ENCODE data around the gene SNRPB. TPM values are rescaled to one million over a fixed set of nuclear protein-coding genes. Genes with fewer than 3 reads are reported as not detected.

Gene SNRPB
- total RNA-seq, 1 experiment from 2014 or later: 393 TPM

- H3K4me1 ChIP-seq (ENCODE audit: control insufficient read depth, insufficient read depth, low read length): no peaks in the 10 kb centered on the region
- no peak overlapping the region for H3K27ac ChIP-seq (ENCODE audit: low read length)
- ChIA-PET POLR2A (no interaction called here), CTCF (no interaction called here)
- BruUV-seq (replicated peaks): no TSS peak
- no peaks in the 10 kb centered on the region for H3K9me3 ChIP-seq (ENCODE audit: control insufficient read depth, insufficient read depth, low read depth, low read length)
- in situ Hi-C loops (cut with HindIII; ENCODE audit: low pct_unique_long_range_greater_than_20kb, low sequenced_read_pairs): no loop called here
- TF ChIP-seq, protein P1, sequence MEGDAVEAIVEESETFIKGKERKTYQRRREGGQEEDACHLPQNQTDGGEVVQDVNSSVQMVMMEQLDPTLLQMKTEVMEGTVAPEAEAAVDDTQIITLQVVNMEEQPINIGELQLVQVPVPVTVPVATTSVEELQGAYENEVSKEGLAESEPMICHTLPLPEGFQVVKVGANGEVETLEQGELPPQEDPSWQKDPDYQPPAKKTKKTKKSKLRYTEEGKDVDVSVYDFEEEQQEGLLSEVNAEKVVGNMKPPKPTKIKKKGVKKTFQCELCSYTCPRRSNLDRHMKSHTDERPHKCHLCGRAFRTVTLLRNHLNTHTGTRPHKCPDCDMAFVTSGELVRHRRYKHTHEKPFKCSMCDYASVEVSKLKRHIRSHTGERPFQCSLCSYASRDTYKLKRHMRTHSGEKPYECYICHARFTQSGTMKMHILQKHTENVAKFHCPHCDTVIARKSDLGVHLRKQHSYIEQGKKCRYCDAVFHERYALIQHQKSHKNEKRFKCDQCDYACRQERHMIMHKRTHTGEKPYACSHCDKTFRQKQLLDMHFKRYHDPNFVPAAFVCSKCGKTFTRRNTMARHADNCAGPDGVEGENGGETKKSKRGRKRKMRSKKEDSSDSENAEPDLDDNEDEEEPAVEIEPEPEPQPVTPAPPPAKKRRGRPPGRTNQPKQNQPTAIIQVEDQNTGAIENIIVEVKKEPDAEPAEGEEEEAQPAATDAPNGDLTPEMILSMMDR (IDR thresholded peaks at IDR 0.05): peak; percentile 62; the same call in 1 of the 2 replicates
- TF ChIP-seq SIN3A (IDR thresholded peaks at IDR 0.05; ENCODE audit: borderline replicate concordance, insufficient read depth, low read depth, low read length): no peak
- no peak overlapping the region for H3K4me3 ChIP-seq (ENCODE audit: low read depth in 2 of 2, low read length in 2 of 2)
- H3K36me3 ChIP-seq (ENCODE audit: control insufficient read depth, insufficient read depth, low read length): no peaks in the 10 kb centered on the region
- no peak for DNase-seq (ENCODE audit: low read depth, low spot score)
- no peak; the same call in 1 of the 2 replicates for ATAC-seq
- intact Hi-C loops (cut with micrococcal nuclease; ENCODE audit: unreplicated experiment): no loop called here
- H3K27me3 ChIP-seq (ENCODE audit: control insufficient read depth, insufficient read depth, low read length): peaks cover 3% of the 10 kb centered on the region; the same call in 1 of the 2 replicates
Measured at GRCh38 chr20:2421247-2421646, 49.3 kb downstream of the SNRPB start.

- CTCF ChIA-PET: no interaction called here
Measured at GRCh38 chr20:2420510-2420909, 50.1 kb downstream of the SNRPB start.

More at GRCh38 chr20:2420510-2420909, 50.1 kb downstream of the SNRPB start:
- BruUV-seq (replicated peaks): no TSS peak
- no peaks in the 10 kb centered on the region for H3K9me3 ChIP-seq (ENCODE audit: control insufficient read depth, insufficient read depth, low read depth, low read length)
- H3K27ac ChIP-seq (ENCODE audit: low read length): no peak overlapping the region
- TF ChIP-seq, protein P2, sequence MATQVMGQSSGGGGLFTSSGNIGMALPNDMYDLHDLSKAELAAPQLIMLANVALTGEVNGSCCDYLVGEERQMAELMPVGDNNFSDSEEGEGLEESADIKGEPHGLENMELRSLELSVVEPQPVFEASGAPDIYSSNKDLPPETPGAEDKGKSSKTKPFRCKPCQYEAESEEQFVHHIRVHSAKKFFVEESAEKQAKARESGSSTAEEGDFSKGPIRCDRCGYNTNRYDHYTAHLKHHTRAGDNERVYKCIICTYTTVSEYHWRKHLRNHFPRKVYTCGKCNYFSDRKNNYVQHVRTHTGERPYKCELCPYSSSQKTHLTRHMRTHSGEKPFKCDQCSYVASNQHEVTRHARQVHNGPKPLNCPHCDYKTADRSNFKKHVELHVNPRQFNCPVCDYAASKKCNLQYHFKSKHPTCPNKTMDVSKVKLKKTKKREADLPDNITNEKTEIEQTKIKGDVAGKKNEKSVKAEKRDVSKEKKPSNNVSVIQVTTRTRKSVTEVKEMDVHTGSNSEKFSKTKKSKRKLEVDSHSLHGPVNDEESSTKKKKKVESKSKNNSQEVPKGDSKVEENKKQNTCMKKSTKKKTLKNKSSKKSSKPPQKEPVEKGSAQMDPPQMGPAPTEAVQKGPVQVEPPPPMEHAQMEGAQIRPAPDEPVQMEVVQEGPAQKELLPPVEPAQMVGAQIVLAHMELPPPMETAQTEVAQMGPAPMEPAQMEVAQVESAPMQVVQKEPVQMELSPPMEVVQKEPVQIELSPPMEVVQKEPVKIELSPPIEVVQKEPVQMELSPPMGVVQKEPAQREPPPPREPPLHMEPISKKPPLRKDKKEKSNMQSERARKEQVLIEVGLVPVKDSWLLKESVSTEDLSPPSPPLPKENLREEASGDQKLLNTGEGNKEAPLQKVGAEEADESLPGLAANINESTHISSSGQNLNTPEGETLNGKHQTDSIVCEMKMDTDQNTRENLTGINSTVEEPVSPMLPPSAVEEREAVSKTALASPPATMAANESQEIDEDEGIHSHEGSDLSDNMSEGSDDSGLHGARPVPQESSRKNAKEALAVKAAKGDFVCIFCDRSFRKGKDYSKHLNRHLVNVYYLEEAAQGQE (IDR thresholded peaks at IDR 0.05; ENCODE audit: insufficient read depth in 1 of 2, low read depth in 2 of 2, low read length in 1 of 2): no peak
- TF ChIP-seq, protein P1 (IDR thresholded peaks at IDR 0.05): no peak
- no peak for TF ChIP-seq SIN3A (IDR thresholded peaks at IDR 0.05; ENCODE audit: borderline replicate concordance, insufficient read depth, low read depth, low read length)
- TF ChIP-seq POLR2AphosphoS5 (IDR thresholded peaks at IDR 0.05; ENCODE audit: low read depth, low read length): no peak
- no peak for TF ChIP-seq TCF7L2 (IDR thresholded peaks at IDR 0.05; ENCODE audit: low read depth, low read length)
- POLR2A ChIA-PET: no interaction called here
- no peaks in the 10 kb centered on the region for H3K4me1 ChIP-seq (ENCODE audit: control insufficient read depth, insufficient read depth, low read length)
- no peak overlapping the region for H3K4me3 ChIP-seq (ENCODE audit: low read depth in 2 of 2, low read length in 2 of 2)
- H3K36me3 ChIP-seq (ENCODE audit: control insufficient read depth, insufficient read depth, low read length): no peaks in the 10 kb centered on the region
- ATAC-seq: no peak
- 0 out of 2 replicates have a peak, but pooled peaks cover 2% of the 10 kb centered on the region for H3K27me3 ChIP-seq (ENCODE audit: control insufficient read depth, insufficient read depth, low read length)
- in situ Hi-C loops (cut with HindIII; ENCODE audit: low pct_unique_long_range_greater_than_20kb, low sequenced_read_pairs): no loop called here
- DNase-seq (ENCODE audit: low read depth, low spot score): no peak
- intact Hi-C loops (cut with micrococcal nuclease; ENCODE audit: unreplicated experiment): no loop called here
